K562 (cell line): ENCODE data around the gene PTP4A2. TPM values are rescaled to one million over a fixed set of nuclear protein-coding genes. Genes with fewer than 3 reads are reported as not detected.

Experiments used
- BACH1 ChIP-seq: fragments of 200-800 bp; sonication (Bioruptor generic); IDR thresholded peaks from 2 replicates; pipeline ENCODE4 v1.6.1; 2016; ENCODE audit warnings: missing genetic modification characterization, missing compliant biosample characterization
- BRF2 ChIP-seq: IDR thresholded peaks from 3 replicates; pipeline ENCODE4 v1.6.1; 2011; ENCODE audit warnings: borderline replicate concordance, mild to moderate bottlenecking; ENCODE audit not compliant: insufficient read length, insufficient read depth
- CBX3 ChIP-seq, 2 experiments: IDR thresholded peaks; 1 replicate in 1 of 2; 2 replicates in 1 of 2; pipeline ENCODE4 v1.6.1; 2012; ENCODE audit warnings: inconsistent platforms in 2 of 2, low read length in 2 of 2, borderline replicate concordance in 1 of 2, control low read depth in 1 of 2
- GTF3C2 ChIP-seq: IDR thresholded peaks from 3 replicates; pipeline ENCODE4 v1.6.1; 2011; ENCODE audit warnings: borderline replicate concordance, mild to moderate bottlenecking, moderate library complexity; ENCODE audit not compliant: insufficient read length; ENCODE audit errors: extremely low read depth
- IRF9 ChIP-seq: fragments of 450-650 bp; IDR thresholded peaks from 2 replicates; pipeline ENCODE4 v1.6.1; 2016; ENCODE audit warnings: missing biosample characterization, missing genetic modification characterization
- MAFG ChIP-seq: fragments of 450-650 bp; conservative IDR thresholded peaks from 2 replicates; pipeline ENCODE4 v1.6.1; 2016; ENCODE audit warnings: missing genetic modification characterization, missing compliant biosample characterization
- NR1H2 ChIP-seq: sonication (generic); formaldehyde crosslinking; IDR thresholded peaks from 2 replicates; pipeline ENCODE4 v1.4.0; 2020; ENCODE audit warnings: mild to moderate bottlenecking, missing genetic modification reagents
- PATZ1 ChIP-seq: fragments of 250-450 bp; sonication (Bioruptor Pico); IDR thresholded peaks from 2 replicates; pipeline ENCODE4 v1.5.0; 2020; ENCODE audit warnings: mild to moderate bottlenecking, borderline replicate concordance
- PCBP1 ChIP-seq: fragments of 200-400 bp; formaldehyde crosslinking; IDR thresholded peaks from 2 replicates; pipeline ENCODE4 v1.6.1; 2018; ENCODE audit warnings: mild to moderate bottlenecking, low read depth, low read length; ENCODE audit not compliant: poor library complexity, severe bottlenecking
- POLR2AphosphoS5 ChIP-seq: IDR thresholded peaks from 2 replicates; pipeline ENCODE4 v1.6.1; 2011; ENCODE audit warnings: mild to moderate bottlenecking, low read depth, low read length, moderate library complexity; ENCODE audit not compliant: control insufficient read depth, insufficient read depth
- PTRF ChIP-seq: fragments of 450-650 bp; IDR thresholded peaks from 2 replicates; pipeline ENCODE4 v1.6.1; 2016; ENCODE audit warnings: mild to moderate bottlenecking, missing genetic modification characterization, missing compliant biosample characterization
- TAF15 ChIP-seq: fragments of 200-400 bp; formaldehyde crosslinking; IDR thresholded peaks from 2 replicates; pipeline ENCODE4 v1.6.1; 2017; ENCODE audit warnings: mild to moderate bottlenecking, low read depth, low read length, moderate library complexity
- TBP ChIP-seq: optimal IDR thresholded peaks from 2 replicates; pipeline ENCODE3; 2011; ENCODE audit warnings: low read depth, low read length, improper control_type of control experiment
- TCFL5 ChIP-seq: fragments of 250-450 bp; sonication (Bioruptor Pico); conservative IDR thresholded peaks from 2 replicates; pipeline ENCODE4 v1.6.1; 2021; ENCODE audit warnings: mild to moderate bottlenecking, moderate library complexity, matching md5 sums
- YY1 ChIP-seq, 3 experiments: IDR thresholded peaks; 2 replicates each; pipeline ENCODE4 v1.6.1; 2011; ENCODE audit warnings: low read length in 2 of 3, mild to moderate bottlenecking in 2 of 3, moderate library complexity in 2 of 3, borderline replicate concordance in 1 of 3, control low read depth in 1 of 3, low read depth in 1 of 3; ENCODE audit not compliant: insufficient read depth in 3 of 3, insufficient replicate concordance in 2 of 3, control insufficient read depth in 1 of 3, insufficient read length in 1 of 3; ENCODE audit errors: extremely low read depth in 1 of 3
- ZNF354B ChIP-seq: fragments of 250-450 bp; sonication (Bioruptor Pico); IDR thresholded peaks from 2 replicates; pipeline ENCODE4 v1.4.0; 2020
- ZZZ3 ChIP-seq: fragments of 450-650 bp; IDR thresholded peaks from 2 replicates; pipeline ENCODE4 v1.6.1; 2016; ENCODE audit warnings: antibody characterized with exemption, mild to moderate bottlenecking, moderate library complexity
- polyA plus RNA-seq, 8 experiments: library from polyadenylated mRNA; depleted of rRNA in 4 of 8; stranded (reverse) in 5 of 8; unstranded in 3 of 8; fragments of >200 nt; fragmentation: Nextera tagmentation in 2 of 8; fragmentation: Illumina TruSeq in 1 of 8; extraction: Ambion mirVana in 2 of 8; extraction: Trizol in 1 of 8; gene quantifications; 2 replicates each; pipeline versions ENCODE4 v1.2.1 to v1.2.3, GENCODE V29; 2011 to 2014; ENCODE audit warnings: inconsistent platforms in 1 of 8, missing spikeins in 1 of 8
- total RNA-seq, 7 experiments: library from RNA; depleted of rRNA in 6 of 7; stranded (reverse); fragments of >200 nt in 6 of 7; fragmentation: Illumina TruSeq in 2 of 7; extraction: Trizol in 2 of 7; gene quantifications; 2 replicates each; pipeline versions ENCODE4 v1.2.1 to v1.2.3, GENCODE V29; 2011 to 2021; ENCODE audit warnings: low replicate concordance in 1 of 7

Gene PTP4A2
- total and polyA plus RNA-seq, 9 of the 15 experiments (the other 6 are each of a cell fraction or from before 2014, with no cell fraction given) = 197 to 870 (median 480) TPM

- TF ChIP-seq YY1 (IDR thresholded peaks at IDR 0.05; ENCODE audit: borderline replicate concordance in 1 of 3, control insufficient read depth in 1 of 3, extremely low read depth in 1 of 3, insufficient read depth in 3 of 3, insufficient read length in 1 of 3, insufficient replicate concordance in 2 of 3, low read depth in 1 of 3, low read length in 2 of 3) = peak in 2 of 3 experiments; percentile 69 to 73
- no peak for TF ChIP-seq TAF15
- peak; percentile 81; the same call in 1 of the 2 replicates for TF ChIP-seq BACH1 (tag)
- 0 out of 2 replicates have a peak, but pooled peaks have one; percentile 50 for TF ChIP-seq PATZ1 (CRISPR knock-in tag)
- TF ChIP-seq POLR2AphosphoS5 = peak; percentile 74; the same call in 1 of the 2 replicates
- TF ChIP-seq PCBP1 = no peak
- TF ChIP-seq BRF2 = no peak
- no peak for TF ChIP-seq ZZZ3
- TF ChIP-seq PTRF = no peak; the same call in 1 of the 2 replicates
- TF ChIP-seq TBP = peak; percentile 48
- TF ChIP-seq NR1H2 = no peak
- TF ChIP-seq GTF3C2 = no peak
- no peak for TF ChIP-seq IRF9 (tag)
- TF ChIP-seq ZNF354B (CRISPR knock-in tag) = no peak
- TF ChIP-seq TCFL5 (CRISPR knock-in tag) = 0 out of 2 replicates have a peak, but pooled peaks have one; percentile 22
- peak in 1 of 2 experiments; percentile 44; a peak in 1 of 3 replicates for TF ChIP-seq CBX3 (IDR thresholded peaks at IDR 0.05; ENCODE audit: borderline replicate concordance in 1 of 2, low read length in 2 of 2)
- peak; percentile 27; the same call in 1 of the 2 replicates for TF ChIP-seq MAFG (tag)
These were observed 1.5 kb upstream of the PTP4A2 start (continued) for GRCh38 chr1:31939484-31940329.
